ENCODE results near the gene BLID. TPM values are rescaled to one million over a fixed set of nuclear protein-coding genes. Genes with fewer than 3 reads are reported as not detected.

BLID gene
- total and polyA plus RNA-seq, 2 of the 8 experiments (the other 6 are each of a cell fraction or from before 2014, with no cell fraction given), result not detected

DNA sequence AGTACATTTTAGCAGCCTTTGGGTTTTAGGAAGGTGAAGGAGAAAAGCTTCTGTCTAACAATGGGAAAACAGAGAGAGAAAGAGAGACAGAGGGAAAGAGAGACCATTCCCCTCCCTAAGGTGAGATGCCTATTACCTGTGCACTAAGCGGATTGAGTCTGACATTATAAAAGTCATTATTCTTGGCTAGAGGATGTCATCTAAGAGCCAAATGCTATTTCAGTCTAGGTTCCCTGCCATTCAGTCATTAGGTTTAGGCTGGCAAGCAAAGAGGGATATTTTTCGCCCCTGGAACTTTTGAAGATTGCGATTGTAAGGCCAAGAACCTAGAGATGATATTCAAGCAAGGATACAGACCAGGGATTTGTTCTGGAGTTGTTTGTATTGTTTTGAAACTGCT is 7.2 kb downstream of the BLID start:
- Histone ChIP-seq H3K4me2 (ENCODE audit: insufficient read depth in 1 of 2, low read depth in 2 of 2, low read length in 2 of 2) (no peak overlapping the region), H4K20me1 (replicated peaks in 1 of 2; ENCODE audit: control insufficient read depth in 1 of 2, insufficient read depth in 2 of 2, low read length in 2 of 2) (no peaks in the 10 kb centered on the region), H3K9ac (replicated peaks in 1 of 4; ENCODE audit: extremely low read depth in 1 of 4, low read depth in 3 of 4, low read length in 3 of 4) (no peak overlapping the region), H3K36me3 (ENCODE audit: control insufficient read depth in 2 of 4, insufficient read depth in 4 of 4, low read length in 3 of 4) (no peaks in the 10 kb centered on the region), H3K4me1 (replicated peaks in 1 of 4; ENCODE audit: control insufficient read depth in 3 of 4, insufficient read depth in 4 of 4, low read length in 3 of 4) (peaks cover 0 to 3% (median under 1%) of the 10 kb centered on the region in 4 experiments; a peak in 2 of 7 replicates), H3K79me1 (ENCODE audit: low read depth, low read length) (no peaks in the 10 kb centered on the region), H2AFZ (ENCODE audit: low read length) (no peak overlapping the region), H2BK15ac (ENCODE audit: low read length) (no peak overlapping the region), H3K56ac (replicated peaks; ENCODE audit: insufficient read length, low read depth, low read length) (no peak overlapping the region), H2BK5ac (ENCODE audit: low read depth, low read length) (no peak overlapping the region), H2BK12ac (ENCODE audit: low read depth, low read length) (no peak overlapping the region), H3K23ac (ENCODE audit: insufficient read length) (no peak overlapping the region), H3K27ac (ENCODE audit: low read depth, low read length) (no peak overlapping the region), H3K79me2 (ENCODE audit: control insufficient read depth in 1 of 2, insufficient read depth in 2 of 2, low read length in 2 of 2) (no peaks in the 10 kb centered on the region), H3K4ac (replicated peaks; ENCODE audit: insufficient read length, low read depth, low read length) (no peak overlapping the region), H2AK5ac (ENCODE audit: low read depth, low read length) (no peak overlapping the region), H4K8ac (ENCODE audit: extremely low read depth, insufficient read depth, low read length) (no peak overlapping the region), H3K18ac (ENCODE audit: extremely low read depth, low read length) (no peak overlapping the region), H4K5ac (ENCODE audit: insufficient read length, low read depth, low read length) (no peak overlapping the region), H3K4me3 (ENCODE audit: extremely low read depth in 1 of 4, insufficient read depth in 2 of 4, low read depth in 3 of 4, low read length in 4 of 4) (no peak overlapping the region), H3K9me3 (ENCODE audit: insufficient read depth in 2 of 2, low read depth in 1 of 2, low read length in 1 of 2) (no peaks in the 10 kb centered on the region), H2BK120ac (replicated peaks; ENCODE audit: low read depth, low read length) (no peak overlapping the region), H2BK20ac (ENCODE audit: low read length) (no peak overlapping the region), H3K14ac (ENCODE audit: insufficient read length) (no peak overlapping the region), H3K23me2 (ENCODE audit: low read depth, low read length) (no peaks in the 10 kb centered on the region; the same call in 1 of the 2 replicates), H4K91ac (replicated peaks; ENCODE audit: insufficient read length, low read length) (no peak overlapping the region), H3K27me3 (replicated peaks in 1 of 4; ENCODE audit: control insufficient read depth in 3 of 4, extremely low read depth in 1 of 4, insufficient read depth in 3 of 4, low read length in 3 of 4) (no peaks in the 10 kb centered on the region)
- FAIRE-seq (no peak), DNase-seq (ENCODE audit: low read depth in 1 of 2, low spot score in 2 of 2) (no peak)
- ChIA-PET POLR2A (ENCODE audit: partially characterized antibody) (no interaction called here), CTCF (ENCODE audit: partially characterized antibody) (interaction anchor here (0.7 to 4.3 kb wide), 34 partner anchors 9 to 491 kb away, joined by 3 to 51 read pairs (median 5); no protein-coding TSS in a partner anchor)
- WGBS, 2 experiments (ENCODE audit: extremely low coverage in 1 of 2, insufficient coverage in 1 of 2, insufficient read length in 1 of 2, insufficient replicate concordance in 2 of 2, low coverage in 1 of 2, low lambda C conversion rate in 2 of 2, missing lambda C conversion rate in 1 of 2), result 97% methylated on average over 3 of the region's 3 CpGs; no CpG with 5 or more reads in 1 of the 2 experiments
- no peak for TF ChIP-seq CBX5 (IDR thresholded peaks at IDR 0.05; ENCODE audit: low read depth, low read length)
- TF ChIP-seq BACH1 (IDR thresholded peaks at IDR 0.05; ENCODE audit: low read length), result no peak
- TF ChIP-seq NRF1 (IDR thresholded peaks at IDR 0.05; ENCODE audit: low read depth, low read length), result no peak
- no peak for TF ChIP-seq NANOG (IDR thresholded peaks at IDR 0.05; ENCODE audit: insufficient read depth, low read depth, low read length, poor library complexity, severe bottlenecking)
- no peak for TF ChIP-seq HDAC6 (IDR thresholded peaks at IDR 0.05; ENCODE audit: low read depth, low read length)
- no peak for TF ChIP-seq ASH2L (IDR thresholded peaks at IDR 0.05; ENCODE audit: low read length)
- TF ChIP-seq CBX8 (IDR thresholded peaks at IDR 0.05; ENCODE audit: borderline replicate concordance, low read depth, low read length), result no peak
- no peak for TF ChIP-seq CTBP2 (IDR thresholded peaks at IDR 0.05; ENCODE audit: borderline replicate concordance, insufficient read depth, insufficient read length, low read length)
- no peak for TF ChIP-seq BRCA1 (IDR thresholded peaks at IDR 0.05; ENCODE audit: low read depth, low read length)
- no peak for TF ChIP-seq YY1 (IDR thresholded peaks at IDR 0.05; ENCODE audit: low read depth, low read length)
- TF ChIP-seq KDM1A (IDR thresholded peaks at IDR 0.05; ENCODE audit: borderline replicate concordance, low read length), result no peak
- no peak for TF ChIP-seq TAF1 (IDR thresholded peaks at IDR 0.05; ENCODE audit: low read depth, low read length)
- TF ChIP-seq CREB1 (IDR thresholded peaks at IDR 0.05), result no peak
- no peak for TF ChIP-seq GTF2F1 (IDR thresholded peaks at IDR 0.05; ENCODE audit: borderline replicate concordance, low read depth, low read length)
- no peak for TF ChIP-seq SIRT6 (IDR thresholded peaks at IDR 0.05; ENCODE audit: low read length)
